ENCODE measurements around the gene BTD.
A peak's percentile ranks its signal among the peaks of the same experiment; 100 is the strongest.

BTD gene

DNA sequence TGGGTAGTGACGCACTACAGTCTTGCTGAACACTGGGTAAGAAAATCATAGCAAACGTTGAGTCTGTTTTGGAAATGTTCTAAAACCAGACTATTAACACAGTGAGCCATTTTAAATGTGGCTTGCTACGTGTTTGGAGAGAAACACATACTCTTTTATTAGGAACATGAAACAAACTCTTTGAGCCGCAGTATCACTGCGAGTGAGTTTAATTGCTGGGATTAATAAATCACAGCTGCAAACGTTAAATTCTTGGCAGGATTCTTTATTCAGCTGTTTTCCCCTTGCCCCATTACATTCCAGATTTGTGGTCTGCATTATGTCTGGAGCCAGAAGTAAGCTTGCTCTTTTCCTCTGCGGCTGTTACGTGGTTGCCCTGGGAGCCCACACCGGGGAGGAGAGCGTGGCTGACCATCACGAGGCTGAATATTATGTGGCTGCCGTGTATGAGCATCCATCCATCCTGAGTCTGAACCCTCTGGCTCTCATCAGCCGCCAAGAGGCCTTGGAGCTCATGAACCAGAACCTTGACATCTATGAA is 33.6 kb downstream of the BTD start:
- DNase-seq (ENCODE audit: extremely low read depth in 1 of 2, low read depth in 1 of 2), result no peak

DNA sequence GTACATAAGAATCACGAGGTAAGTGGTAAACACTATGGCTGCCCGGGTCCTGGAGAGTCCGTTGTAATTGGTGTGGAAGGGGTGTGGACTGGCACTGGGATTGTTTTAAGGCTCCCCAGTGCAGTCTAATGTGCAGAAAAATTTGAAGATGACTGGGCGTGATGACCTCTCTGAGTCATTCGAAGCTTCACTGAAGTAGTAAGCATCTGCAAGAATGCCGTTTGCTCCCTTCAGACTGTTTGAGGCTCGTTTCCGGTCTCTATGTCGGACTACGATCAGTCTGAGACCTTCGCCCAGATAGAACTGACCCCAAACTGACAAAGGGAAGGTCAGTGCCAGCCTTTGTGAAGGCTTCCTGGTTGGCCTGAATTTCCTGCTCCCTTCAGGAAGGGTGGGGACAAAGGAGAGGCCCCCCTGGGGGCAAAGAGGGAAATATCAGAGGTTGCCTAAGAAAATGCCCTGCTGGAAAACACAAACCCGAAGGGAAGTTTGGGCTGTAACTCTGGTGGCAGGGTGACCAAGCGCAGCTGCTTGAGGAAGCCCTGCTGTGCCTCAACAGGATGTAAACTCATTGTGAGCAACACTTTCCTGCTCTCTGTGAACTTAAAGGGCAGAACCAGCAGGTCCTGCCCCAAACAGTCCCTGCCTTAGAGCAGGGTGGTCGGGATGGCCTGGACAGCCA is 34.6 kb downstream of the BTD start:
- DNase-seq (ENCODE audit: extremely low read depth in 1 of 2, low read depth in 1 of 2), result peak in 1 of 2 donors; percentile 39

DNA sequence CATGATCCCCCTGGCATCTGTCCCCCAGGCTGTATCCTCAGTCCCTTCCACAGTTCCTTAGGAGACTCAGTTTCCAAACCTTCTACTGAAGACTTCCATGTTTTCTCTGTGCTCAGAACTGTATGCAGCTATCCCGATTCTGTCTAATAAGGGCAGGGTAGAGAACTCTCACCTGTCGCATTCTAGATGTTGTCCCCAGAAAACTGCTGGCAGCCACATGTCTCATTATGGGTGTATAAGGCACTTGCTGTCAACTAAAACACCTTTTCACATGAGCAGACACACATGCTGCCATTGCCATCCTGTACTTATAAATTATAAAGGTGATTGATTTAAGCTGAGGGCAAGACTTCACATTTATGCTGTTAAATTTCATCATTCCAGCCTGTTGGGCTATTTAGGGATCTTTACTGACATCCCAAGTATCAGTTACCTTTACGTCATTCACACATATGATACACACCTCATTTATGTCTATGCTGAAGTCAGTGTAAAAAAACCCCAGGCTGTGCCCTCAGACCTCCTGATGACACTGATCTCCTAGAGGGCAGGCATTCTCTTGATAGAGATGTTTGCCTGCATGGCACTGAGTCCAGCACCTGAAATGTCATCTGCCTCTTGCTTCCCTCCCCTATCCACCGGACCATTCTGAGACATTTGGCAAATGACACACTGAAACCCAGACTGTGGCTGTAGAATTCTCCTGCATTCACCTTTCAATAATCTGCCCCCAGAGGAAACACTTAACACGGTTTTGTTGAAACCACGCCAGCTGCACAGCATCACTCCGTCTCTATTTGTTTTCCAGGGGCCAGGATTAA is 35.8 kb downstream of the BTD start:
- DNase-seq (ENCODE audit: extremely low read depth in 1 of 2, low read depth in 1 of 2), result no peak

DNA sequence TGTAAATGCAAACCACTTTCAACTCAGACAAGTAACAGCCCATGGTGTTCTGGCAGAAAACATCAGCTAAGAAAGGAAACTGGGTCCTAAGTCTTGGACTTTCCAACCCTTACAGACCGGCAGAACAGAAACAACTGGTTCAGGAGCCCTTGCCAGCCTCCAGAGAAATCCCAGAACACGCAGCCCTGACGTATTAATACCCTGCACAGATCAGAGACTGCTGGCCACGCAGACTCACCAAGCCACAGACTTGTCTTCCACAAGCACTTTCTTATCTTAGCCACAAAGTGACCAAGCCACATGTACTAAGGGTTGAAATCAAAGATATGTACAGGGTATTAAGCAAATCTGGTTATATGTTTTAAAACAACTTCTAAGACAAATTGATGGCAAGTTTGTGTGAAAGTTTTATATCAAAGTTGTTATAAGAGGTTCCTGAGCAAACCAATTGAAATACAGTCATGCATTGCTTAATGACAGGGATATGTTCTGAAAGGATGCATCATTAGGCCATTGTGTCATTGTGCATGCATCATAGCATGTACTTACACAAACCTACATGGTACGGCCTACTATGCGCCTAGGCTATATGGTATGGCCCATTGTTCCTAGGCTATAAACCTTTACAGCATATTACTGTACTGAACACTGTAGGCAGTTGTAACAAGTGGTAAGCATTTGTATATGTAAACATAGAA is 36.8 kb downstream of the BTD start:
- DNase-seq (ENCODE audit: extremely low read depth in 1 of 2, low read depth in 1 of 2), result no peak

DNA sequence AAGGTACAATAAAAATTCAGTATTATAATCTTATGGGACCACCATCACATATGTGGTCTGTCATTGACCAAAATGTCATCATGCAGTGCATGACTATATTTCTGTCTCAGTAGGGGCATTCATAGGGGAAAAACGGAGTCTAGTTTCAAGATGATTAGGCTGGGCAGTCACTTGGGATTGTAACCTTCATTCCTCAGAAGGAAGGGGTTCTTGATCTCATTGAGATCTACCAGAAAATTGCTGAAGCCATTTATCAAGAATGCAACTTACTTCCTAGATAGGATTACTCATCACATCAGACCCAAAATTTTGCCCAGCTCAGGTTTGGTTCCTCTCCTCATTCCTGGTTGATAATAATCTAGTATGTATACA is 37.3 kb downstream of the BTD start:
- no peak for DNase-seq (ENCODE audit: extremely low read depth in 1 of 2, low read depth in 1 of 2)

DNA sequence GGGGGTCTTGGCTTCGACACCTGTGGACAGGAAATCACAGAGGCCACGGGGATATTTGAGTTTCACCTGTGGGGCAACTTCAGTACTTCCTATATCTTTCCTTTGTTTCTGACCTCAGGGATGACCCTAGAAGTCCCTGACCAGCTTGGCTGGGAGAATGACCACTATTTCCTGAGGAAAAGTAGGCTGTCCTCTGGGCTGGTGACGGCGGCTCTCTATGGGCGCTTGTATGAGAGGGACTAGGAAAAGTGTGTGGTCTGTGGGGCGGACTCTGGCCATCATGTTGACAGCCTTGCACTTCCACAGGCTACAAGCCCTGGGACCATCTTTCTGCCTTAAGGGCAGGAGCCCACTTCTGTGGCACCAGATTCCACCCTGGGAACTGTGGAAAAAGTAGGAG is 43.7 kb downstream of the BTD start:
- DNase-seq (ENCODE audit: extremely low read depth in 1 of 2, low read depth in 1 of 2), result no peak

DNA sequence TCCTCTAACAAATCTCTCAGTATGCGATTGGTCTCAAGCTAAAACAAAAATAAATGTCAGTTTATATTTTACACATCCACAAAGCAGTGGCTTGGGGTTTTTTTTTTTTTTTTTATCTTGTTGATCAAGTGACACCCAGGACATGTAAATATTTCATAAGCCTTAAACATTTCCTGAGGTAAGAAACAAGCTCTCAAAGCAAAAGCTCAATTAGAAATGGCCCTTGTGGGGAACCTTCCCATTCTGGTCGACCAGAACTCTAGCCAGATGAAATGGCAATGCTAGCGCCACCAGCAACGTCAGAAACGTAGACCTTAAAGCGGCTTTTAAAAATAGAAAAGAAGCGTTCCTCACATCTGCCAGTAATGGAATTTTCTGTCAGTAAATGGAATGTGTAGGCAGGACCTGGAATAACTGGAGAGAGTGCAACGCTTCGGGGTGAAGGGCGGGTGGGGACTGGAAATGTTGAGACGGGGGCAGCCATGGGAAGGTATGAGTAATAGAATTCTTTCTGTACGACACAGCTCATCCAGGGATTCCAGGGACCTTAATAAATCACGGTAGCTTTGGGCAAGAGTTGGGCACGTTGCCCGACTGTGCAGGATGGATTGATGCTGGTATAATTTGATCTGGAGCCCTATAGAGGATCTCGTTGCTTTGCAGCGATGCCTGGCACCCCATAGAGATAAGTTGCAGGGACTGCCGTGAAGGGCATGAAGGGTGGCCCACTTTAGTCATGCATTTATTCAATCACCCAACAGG is 44.4 kb downstream of the BTD start:
- no peak for DNase-seq (ENCODE audit: extremely low read depth in 1 of 2, low read depth in 1 of 2)

DNA sequence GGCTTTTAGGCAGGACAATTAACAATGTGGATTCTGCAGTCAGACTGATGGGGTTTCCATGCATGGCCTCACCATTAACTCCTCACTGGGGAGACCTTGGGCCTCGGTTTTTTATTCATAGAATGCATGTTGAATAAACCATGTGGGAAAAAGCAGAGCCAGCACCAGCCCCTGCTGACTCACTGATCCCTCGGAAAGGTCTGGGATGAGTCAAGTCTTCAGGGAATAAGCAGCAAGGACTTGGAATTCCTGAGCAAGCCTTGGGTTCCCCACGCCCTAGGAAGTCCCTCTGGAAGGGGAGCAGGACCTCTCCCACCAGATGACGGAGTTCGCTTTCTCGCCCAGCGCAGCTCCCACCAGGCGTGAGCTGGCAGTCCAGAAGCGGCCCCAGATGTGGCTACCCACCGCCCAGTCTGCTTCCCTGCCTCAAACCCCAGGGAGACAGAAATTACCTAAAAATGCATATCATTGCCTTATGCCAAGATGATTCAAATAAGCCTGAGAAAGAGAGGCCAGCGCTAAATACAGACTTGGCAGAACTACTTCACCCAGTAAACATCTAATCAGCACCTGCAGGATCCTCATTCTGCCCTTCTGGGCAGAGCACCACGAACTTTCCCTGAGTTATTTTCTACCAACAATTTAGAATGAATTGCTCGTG is 45.4 kb downstream of the BTD start:
- DNase-seq (ENCODE audit: extremely low read depth in 1 of 2, low read depth in 1 of 2), result no peak

DNA sequence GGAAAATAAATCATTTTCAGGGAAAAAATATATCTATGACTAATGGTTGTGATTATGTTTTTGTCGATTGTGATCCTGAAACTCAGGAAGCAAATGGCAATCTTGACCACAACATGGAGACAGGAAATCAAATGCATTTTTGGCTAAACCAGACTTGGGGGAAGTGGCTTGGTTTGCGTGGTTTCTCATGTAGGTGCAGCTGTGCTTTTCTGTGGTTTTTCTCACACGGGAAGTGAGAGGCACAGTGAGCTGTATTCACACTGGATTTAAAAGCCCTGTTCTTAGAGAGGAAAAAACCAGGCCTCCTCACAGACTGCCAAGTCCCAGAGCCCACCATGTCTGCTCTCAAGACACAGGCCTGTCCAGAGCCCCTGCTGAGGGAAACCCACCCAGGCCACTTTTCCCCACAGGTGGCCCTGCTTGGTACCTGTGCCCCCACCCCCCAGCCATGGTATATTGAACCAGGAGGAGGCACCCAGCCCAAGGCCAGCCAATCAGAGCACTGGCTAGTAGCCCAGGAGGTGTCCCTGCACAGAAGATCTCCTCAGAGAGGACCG is 46.1 kb downstream of the BTD start:
- DNase-seq (ENCODE audit: extremely low read depth in 1 of 2, low read depth in 1 of 2), result peak in 1 of 2 donors; percentile 65

DNA sequence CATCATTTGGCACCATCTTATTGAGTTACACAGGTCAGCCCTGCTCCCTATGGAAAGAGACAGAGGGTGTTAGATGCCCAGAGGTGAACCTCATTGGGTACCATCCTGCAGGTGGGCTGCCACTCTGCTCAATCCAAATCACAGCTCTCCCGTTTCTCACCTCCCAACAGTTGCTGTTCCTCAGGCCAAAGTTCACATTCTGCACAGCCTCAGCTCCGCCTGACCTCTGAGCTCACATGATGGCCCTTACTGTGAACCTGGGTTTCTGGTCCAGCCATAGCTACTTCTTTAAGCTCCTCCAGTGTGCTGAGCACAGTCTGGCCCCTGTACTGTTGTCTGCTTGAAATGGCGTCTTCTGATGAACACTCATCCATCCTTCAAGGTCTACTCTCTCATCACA is 47.8 kb downstream of the BTD start:
- no peak for DNase-seq (ENCODE audit: extremely low read depth in 1 of 2, low read depth in 1 of 2)

DNA sequence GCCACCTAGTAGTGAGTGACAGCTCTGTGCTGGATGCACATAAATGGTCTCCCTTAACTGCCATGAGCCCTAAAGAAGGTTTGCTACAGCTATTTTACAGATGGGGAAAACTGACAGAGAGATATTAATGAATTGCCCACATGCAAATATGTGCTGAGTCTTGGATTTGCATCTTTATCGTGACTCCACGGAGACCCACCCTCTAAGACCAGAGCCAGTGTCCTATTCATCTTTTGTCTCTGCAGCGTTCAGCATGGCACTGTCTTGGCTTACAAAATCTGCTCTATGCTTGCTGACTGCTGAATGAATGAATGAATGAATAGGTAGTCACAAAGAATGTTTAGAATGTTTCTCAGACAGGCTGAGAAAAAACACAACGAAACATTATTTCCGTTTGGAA is 48.3 kb downstream of the BTD start:
- no peak for DNase-seq (ENCODE audit: extremely low read depth in 1 of 2, low read depth in 1 of 2)

DNA sequence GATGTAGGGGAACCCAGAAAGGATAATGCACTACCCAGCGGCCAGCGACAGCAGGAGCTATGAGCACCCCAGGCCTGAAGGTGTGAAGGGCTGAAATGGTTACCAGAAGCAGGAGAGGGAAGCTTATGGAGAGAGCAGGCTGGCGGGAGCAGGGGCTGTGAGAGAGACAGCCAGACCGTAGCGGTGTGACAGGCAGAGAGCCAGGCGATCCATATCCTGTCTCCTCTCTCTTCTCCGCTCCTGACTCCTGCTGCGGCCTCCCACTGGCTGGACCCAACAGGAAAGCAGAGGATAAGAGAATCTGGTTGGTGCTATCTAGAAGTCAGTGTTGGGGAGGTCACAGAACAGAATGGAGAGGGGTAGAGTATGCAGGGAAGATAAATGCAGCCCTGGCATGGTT is 49.9 kb downstream of the BTD start:
- DNase-seq (ENCODE audit: extremely low read depth in 1 of 2, low read depth in 1 of 2), result no peak

DNA sequence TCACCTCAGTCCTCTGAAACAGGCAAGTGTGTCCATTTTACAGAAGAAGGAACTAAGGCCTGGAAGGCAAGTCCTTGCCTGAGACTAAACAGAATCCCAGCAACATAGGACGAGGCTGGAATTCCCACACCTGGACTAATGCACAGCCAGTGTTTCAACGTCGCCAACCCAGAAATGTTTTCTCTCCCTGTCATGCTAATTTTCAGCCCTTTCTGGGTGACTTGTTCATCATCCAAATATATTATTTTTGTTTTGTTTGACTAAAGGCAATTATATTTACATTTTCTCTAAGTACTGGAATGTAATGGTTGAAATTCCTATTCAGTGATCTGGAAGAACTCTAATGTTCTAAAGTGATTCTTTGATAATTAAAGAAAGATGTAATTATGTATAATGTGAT is 51.8 kb downstream of the BTD start:
- no peak for DNase-seq (ENCODE audit: extremely low read depth in 1 of 2, low read depth in 1 of 2)

DNA sequence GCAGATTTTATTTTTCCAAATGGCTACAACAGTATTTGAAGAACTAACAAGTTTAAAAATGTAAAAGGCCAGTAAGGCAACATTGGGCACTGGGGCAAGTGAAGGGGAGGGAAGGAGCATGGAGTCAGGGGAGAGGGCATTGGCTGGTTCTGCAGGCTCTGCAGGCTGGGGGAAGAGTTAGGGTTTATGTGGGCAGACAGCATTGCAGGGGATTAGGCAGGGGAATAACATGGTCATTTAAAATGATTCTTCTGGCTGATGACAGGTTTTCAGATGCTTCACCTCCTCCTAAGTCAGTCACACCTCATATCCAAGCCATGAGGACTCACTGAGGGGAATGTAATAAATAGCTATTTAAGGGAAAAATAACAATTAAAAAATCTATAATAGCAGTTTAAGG is 52.6 kb downstream of the BTD start:
- DNase-seq (ENCODE audit: extremely low read depth in 1 of 2, low read depth in 1 of 2), result no peak

DNA sequence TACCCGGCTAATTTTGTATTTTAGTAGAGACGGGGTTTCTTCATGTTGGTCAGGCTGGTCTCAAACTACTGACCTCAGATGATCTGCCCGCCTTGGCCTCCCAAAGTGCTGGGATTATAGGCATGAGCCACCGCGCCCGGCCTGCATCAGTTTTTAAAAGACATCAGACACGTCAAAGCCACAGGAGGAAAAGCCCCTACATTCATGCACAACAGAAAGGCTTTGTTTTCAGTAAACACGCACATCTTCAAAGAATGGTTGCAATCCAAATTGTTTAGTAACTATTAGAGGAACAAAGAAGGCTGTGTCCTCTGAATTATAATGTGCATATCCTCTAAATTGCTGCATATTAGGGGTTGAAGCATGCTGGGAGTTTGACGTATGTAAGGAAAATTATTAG is 53.3 kb downstream of the BTD start:
- DNase-seq (ENCODE audit: extremely low read depth in 1 of 2, low read depth in 1 of 2), result no peak

DNA sequence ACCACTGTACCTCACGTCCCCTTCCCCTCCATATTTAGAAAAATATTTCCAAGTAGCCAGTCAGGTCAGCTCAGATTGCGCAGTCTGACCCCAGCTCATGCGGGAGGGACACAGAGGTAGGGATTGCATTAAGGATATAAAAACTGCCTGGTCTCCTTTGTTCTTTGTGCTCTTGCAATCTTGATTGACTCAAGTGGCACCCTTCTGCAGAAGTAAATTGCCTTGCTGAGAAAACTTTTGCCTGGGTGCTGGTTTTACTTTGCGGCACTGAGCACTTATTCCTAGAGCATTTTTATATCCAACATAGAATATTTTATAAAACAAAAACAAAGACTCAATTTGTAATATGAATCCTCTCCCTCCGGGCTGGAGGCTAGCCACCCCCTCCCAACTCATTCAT is 54.8 kb downstream of the BTD start:
- DNase-seq (ENCODE audit: extremely low read depth in 1 of 2, low read depth in 1 of 2), result no peak

DNA sequence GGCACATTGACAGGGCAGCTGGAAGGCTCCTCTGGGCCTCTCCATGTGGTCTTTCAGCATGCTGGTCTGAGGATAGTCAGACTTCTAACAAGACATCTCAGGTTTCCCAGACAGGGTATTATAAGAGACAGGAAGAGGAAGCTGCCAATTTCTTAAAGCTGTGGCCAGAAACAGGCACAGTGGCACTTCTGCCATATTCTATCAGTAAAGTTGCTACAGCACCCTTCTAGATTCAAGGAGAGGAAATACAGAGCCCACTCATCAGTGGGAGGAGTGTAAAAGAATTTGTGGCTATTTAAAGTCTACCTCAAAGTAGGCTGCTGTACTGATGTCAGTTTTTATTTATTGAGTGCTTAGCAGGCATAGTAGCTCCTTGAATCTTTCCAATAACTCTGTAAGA is 55.5 kb downstream of the BTD start:
- no peak for DNase-seq (ENCODE audit: extremely low read depth in 1 of 2, low read depth in 1 of 2)

DNA sequence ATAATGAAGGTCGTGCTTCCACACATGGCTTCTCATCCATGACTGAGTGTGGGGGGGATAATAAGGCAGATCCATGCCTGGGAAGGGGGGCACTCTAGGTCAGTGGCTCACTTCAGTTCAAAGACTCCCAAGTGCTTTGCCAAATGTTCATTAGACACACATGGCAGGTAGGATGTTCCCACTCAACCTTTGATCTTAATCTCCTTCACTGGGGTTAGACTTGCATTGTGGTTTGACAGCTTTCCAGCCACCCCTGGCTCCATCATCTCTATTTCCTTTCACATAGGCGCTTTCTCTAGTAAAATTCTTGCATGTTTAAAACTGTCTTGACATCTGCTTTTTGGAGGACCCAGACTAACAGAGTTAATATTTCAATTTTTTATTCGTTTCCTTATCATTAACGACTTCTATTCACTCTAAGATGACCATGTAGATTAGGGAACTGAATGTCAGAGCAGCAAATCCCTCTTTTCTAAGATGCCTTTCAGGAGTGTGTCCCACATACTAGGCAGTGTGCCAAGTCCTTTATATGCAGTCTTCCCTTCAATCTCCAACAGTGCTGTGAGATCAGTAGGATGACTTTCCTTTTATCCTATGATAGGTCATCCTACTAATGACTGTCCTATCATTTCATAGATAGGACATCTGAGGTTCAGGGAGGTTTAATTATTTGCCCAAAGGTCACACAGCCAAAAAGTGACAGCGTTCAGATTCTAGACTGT is 57.9 kb downstream of the BTD start:
- DNase-seq (ENCODE audit: extremely low read depth in 1 of 2, low read depth in 1 of 2), result no peak

DNA sequence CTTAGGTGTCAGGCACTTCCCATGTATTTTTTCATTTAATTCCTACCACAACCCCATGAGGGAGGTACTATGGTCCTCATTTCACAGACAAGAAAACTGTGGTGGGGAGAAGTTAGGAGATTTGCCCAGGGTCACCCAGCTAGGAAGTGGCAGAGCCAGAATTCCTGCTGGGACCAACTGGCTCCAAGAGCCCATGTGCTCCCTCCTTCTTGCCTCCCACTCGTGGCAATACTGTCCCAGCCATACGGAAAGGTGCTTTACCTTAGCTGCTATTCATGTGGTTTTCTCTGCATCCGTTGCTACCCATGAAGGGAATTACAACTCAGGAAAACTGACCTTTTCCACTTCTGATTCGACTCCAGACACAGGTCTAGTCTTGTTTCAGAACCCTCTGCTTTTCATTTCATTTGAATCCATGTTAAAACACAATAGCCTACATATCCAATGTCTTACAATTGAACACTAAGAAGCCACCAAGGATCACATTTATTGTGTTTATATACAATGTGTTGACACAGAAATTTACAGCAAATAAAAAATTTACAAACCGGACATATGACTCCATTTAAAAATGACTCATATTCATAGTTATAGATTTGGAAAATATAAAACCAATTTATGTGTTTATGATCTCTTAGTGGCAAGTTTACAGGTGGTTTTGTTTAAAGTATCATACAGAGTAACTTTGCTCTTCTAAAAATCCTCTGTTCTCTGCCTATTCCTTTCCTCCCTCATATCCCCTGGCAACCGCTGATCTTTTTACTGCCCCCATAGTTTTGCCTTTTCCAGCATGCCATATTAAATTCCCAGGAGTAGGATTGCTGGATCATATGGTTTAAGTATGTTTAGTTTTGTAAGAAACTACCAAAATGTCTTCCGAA is 58.8 kb downstream of the BTD start:
- no peak for DNase-seq (ENCODE audit: extremely low read depth in 1 of 2, low read depth in 1 of 2)

All from stimulated activated CD8-positive, alpha-beta memory T cell treated with anti-CD3 and anti-CD28 coated beads, Interleukin-7, amount 100 ng/mL, for 48 hours (primary cell).